ENCODE data around the gene SNTG2.

Gene SNTG2

GRCh38 chr2:954687-955000 is 4.0 kb downstream of the SNTG2 start:
- no peak for DNase-seq

- DNase-seq = no peak
These were observed 5.4 kb downstream of the SNTG2 start for GRCh38 chr2:955829-956731.

GRCh38 chr2:959457-959856 is 8.8 kb downstream of the SNTG2 start:
- DNase-seq = no peak

- DNase-seq = no peak
These were observed 9.6 kb downstream of the SNTG2 start for GRCh38 chr2:960061-960736.

GRCh38 chr2:961786-962185 is 11.1 kb downstream of the SNTG2 start:
- DNase-seq = no peak

GRCh38 chr2:963876-964275 is 13.2 kb downstream of the SNTG2 start:
- no peak for DNase-seq

GRCh38 chr2:964562-964961 is 13.9 kb downstream of the SNTG2 start:
- no peak for DNase-seq

- DNase-seq = no peak
These were observed 15.0 kb downstream of the SNTG2 start for GRCh38 chr2:965640-966147.

GRCh38 chr2:973129-973528 is 22.5 kb downstream of the SNTG2 start:
- no peak for DNase-seq

- no peak for DNase-seq
These were observed 23.4 kb downstream of the SNTG2 start for GRCh38 chr2:974054-974453.

- DNase-seq = no peak
These were observed 23.9 kb downstream of the SNTG2 start for GRCh38 chr2:974502-974901.

GRCh38 chr2:975095-975494 is 24.4 kb downstream of the SNTG2 start:
- DNase-seq = no peak

GRCh38 chr2:979069-979928 is 28.6 kb downstream of the SNTG2 start:
- no peak for DNase-seq

GRCh38 chr2:980176-980575 is 29.5 kb downstream of the SNTG2 start:
- no peak for DNase-seq

- DNase-seq = no peak
These were observed 30.6 kb downstream of the SNTG2 start for GRCh38 chr2:981258-981657.

GRCh38 chr2:981759-982158 is 31.1 kb downstream of the SNTG2 start:
- no peak for DNase-seq

- DNase-seq = no peak
These were observed 34.8 kb downstream of the SNTG2 start for GRCh38 chr2:985317-985898.

GRCh38 chr2:987789-988188 is 37.1 kb downstream of the SNTG2 start:
- DNase-seq = no peak

GRCh38 chr2:989781-990467 is 39.3 kb downstream of the SNTG2 start:
- DNase-seq = no peak

- DNase-seq = no peak
These were observed 40.3 kb downstream of the SNTG2 start for GRCh38 chr2:990970-991369.

GRCh38 chr2:1002350-1002749 is 51.7 kb downstream of the SNTG2 start:
- no peak for DNase-seq

- DNase-seq = no peak
These were observed 53.7 kb downstream of the SNTG2 start for GRCh38 chr2:1004398-1004797.

All from DMS53 (cell line).